MM.1S (cell line): ENCODE results near the gene SIRT2.

Experiments
- DNase-seq: peaks from one replicate; pipeline ENCODE4 v3.0.0-alpha.2; 2015
- H2AFZ ChIP-seq: fragments of 300-600 bp; sonication (generic); 2 replicates; pipeline ENCODE4 v1.6.0; 2016; ENCODE audit warnings: antibody characterized with exemption, low read length
- H3F3A ChIP-seq: fragments of 300-600 bp; sonication (generic); 2 replicates; pipeline ENCODE4 v1.6.1; 2016; ENCODE audit warnings: mild to moderate bottlenecking, antibody characterized with exemption, low read length, moderate library complexity, mixed read lengths; ENCODE audit not compliant: insufficient read depth
- H3K27ac ChIP-seq: fragments of 300-600 bp; sonication (generic); 2 replicates; pipeline ENCODE4 v1.5.1; 2016; ENCODE audit warnings: mild to moderate bottlenecking, low read length
- H3K27me3 ChIP-seq: fragments of 300-600 bp; sonication (generic); replicated peaks from 2 replicates; pipeline ENCODE4 v1.6.0; 2016; ENCODE audit warnings: low read length; ENCODE audit not compliant: insufficient read depth
- H3K36me3 ChIP-seq: fragments of 300-600 bp; sonication (generic); replicated peaks from 2 replicates; pipeline ENCODE4 v1.6.1; 2016; ENCODE audit warnings: mild to moderate bottlenecking, low read length, mixed read lengths; ENCODE audit not compliant: insufficient read depth
- H3K4me1 ChIP-seq: fragments of 300-600 bp; sonication (generic); 2 replicates; pipeline ENCODE4 v1.6.1; 2016; ENCODE audit warnings: low read length, mixed read lengths
- H3K4me2 ChIP-seq: fragments of 300-600 bp; sonication (generic); 2 replicates; pipeline ENCODE4 v1.6.0; 2016; ENCODE audit warnings: low read depth, low read length
- H3K4me3 ChIP-seq: fragments of 300-600 bp; sonication (generic); 2 replicates; pipeline ENCODE4 v1.5.1; 2016; ENCODE audit warnings: low read length, mixed read lengths
- H3K79me2 ChIP-seq: fragments of 300-600 bp; sonication (generic); 2 replicates; pipeline ENCODE4 v1.6.1; 2016; ENCODE audit warnings: mixed run types, low read length, mixed read lengths
- H3K9ac ChIP-seq: fragments of 300-600 bp; sonication (generic); 2 replicates; pipeline ENCODE4 v1.6.1; 2016; ENCODE audit warnings: low read length, mixed read lengths
- H3K9me2 ChIP-seq: fragments of 300-600 bp; sonication (generic); replicated peaks from 2 replicates; pipeline ENCODE4 v1.6.1; 2016; ENCODE audit warnings: mild to moderate bottlenecking, low read length, mixed read lengths; ENCODE audit not compliant: insufficient read depth
- H3K9me3 ChIP-seq: fragments of 300-600 bp; sonication (generic); replicated peaks from 2 replicates; pipeline ENCODE4 v1.6.1; 2016; ENCODE audit warnings: mild to moderate bottlenecking, low read length, mixed read lengths; ENCODE audit not compliant: insufficient read depth
- H4K20me1 ChIP-seq: fragments of 300-600 bp; sonication (generic); 2 replicates; pipeline ENCODE4 v1.6.1; 2016; ENCODE audit warnings: mild to moderate bottlenecking, low read length, moderate library complexity, mixed read lengths; ENCODE audit not compliant: insufficient read depth
- EZH2 ChIP-seq: fragments of 300-600 bp; sonication (generic); optimal IDR thresholded peaks from 2 replicates; pipeline ENCODE3; 2017; ENCODE audit warnings: low read depth, mild to moderate bottlenecking, antibody characterized with exemption, low read length, mixed read lengths
- EZH2phosphoT487 ChIP-seq: fragments of 300-600 bp; sonication (generic); IDR thresholded peaks from 2 replicates; pipeline ENCODE4 v1.6.1; 2018; ENCODE audit warnings: antibody characterized with exemption, low read length
- TF ChIP-seq, protein P1 (sequence below): fragments of 300-600 bp; sonication (generic); IDR thresholded peaks from 2 replicates; pipeline ENCODE4 v1.5.1; 2016; ENCODE audit warnings: antibody characterized with exemption, low read length, mixed read lengths

The SIRT2 gene

DNA sequence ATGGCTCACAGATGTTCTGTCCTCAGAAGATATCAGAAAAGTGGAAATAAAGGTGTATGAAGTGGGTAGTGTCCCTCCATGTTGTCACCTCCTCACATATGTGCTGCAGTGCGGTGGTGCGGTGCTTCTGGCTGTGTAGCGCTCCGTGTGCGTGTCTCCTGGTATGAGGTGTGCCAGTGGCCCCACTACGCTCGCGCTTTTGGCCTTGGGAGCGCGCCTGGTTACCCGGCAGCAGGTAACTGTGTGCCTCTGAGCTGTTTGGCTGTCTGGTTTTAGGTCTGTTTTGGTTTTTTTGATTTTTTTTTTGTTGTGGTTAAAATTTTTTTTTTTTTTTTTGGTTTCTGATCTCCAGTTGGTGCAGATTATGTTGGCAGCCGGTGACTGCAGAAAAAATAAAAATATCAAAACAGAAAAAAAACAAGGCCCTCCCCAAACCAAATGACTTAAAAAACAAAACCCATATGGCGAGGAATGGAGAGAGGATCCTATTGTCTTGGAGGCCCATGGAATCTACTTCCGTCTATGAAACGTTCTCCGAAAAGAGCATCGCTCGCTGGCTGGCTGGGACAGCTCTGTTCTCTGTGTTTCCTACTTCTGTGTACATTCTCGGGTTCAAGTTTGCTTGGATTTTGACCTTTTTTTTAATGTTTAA, 57.5 kb downstream of the SIRT2 start:
- Histone ChIP-seq H3K9ac (no peak overlapping the region), H2AFZ (no peak overlapping the region), H3K36me3 (peaks cover 60% of the 10 kb centered on the region), H3K27ac (no peak overlapping the region), H3K4me2 (no peak overlapping the region), H3K4me1 (no peaks in the 10 kb centered on the region), H3K27me3 (no peaks in the 10 kb centered on the region), H3F3A (peaks cover 39% of the 10 kb centered on the region), H3K9me2 (no peaks in the 10 kb centered on the region), H3K4me3 (no peak overlapping the region), H3K79me2 (peaks cover 61% of the 10 kb centered on the region), H3K9me3 (no peaks in the 10 kb centered on the region), H4K20me1 (peaks cover 13% of the 10 kb centered on the region)
- TF ChIP-seq, protein P1, sequence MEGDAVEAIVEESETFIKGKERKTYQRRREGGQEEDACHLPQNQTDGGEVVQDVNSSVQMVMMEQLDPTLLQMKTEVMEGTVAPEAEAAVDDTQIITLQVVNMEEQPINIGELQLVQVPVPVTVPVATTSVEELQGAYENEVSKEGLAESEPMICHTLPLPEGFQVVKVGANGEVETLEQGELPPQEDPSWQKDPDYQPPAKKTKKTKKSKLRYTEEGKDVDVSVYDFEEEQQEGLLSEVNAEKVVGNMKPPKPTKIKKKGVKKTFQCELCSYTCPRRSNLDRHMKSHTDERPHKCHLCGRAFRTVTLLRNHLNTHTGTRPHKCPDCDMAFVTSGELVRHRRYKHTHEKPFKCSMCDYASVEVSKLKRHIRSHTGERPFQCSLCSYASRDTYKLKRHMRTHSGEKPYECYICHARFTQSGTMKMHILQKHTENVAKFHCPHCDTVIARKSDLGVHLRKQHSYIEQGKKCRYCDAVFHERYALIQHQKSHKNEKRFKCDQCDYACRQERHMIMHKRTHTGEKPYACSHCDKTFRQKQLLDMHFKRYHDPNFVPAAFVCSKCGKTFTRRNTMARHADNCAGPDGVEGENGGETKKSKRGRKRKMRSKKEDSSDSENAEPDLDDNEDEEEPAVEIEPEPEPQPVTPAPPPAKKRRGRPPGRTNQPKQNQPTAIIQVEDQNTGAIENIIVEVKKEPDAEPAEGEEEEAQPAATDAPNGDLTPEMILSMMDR, result no peak
- no peak for TF ChIP-seq EZH2
- TF ChIP-seq EZH2phosphoT487, result no peak
- no peak for DNase-seq

DNA sequence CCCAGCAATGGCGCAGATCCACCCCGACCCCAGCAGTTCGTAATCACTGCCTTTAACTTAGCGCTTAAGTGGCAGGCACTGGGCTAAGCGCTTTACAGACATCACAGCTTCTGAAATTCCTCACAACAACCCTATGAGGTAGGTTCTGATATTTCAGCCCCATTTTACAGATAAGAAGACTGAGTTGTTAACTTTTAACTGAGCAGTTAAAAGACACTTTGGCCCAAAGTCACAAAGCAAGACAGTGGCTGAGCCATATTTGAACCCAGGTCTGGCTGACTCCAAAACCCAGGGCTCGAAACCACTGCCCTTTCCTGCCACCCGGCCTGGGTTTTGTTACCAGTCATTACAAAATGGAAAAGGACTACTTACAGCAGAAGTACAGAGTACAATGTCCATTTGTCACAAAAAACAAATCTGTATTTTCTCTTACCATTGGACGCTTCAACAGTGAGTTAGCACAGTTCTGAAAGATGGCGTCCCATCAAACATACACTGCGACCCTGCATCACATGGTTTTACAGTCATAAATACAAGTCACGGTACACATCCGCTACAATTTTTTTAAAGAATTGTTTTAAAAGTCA, 58.1 kb downstream of the SIRT2 start:
- no peaks in the 10 kb centered on the region for H3K4me1 ChIP-seq
- H3K27me3 ChIP-seq, result no peaks in the 10 kb centered on the region
- no peak for DNase-seq
- H3K4me3 ChIP-seq, result no peak overlapping the region
- TF ChIP-seq, protein P1, result no peak
- TF ChIP-seq EZH2 (no peak), EZH2phosphoT487 (no peak)
- no peak overlapping the region for H3K4me2 ChIP-seq
- H3F3A ChIP-seq, result peaks cover 42% of the 10 kb centered on the region
- no peak overlapping the region for H3K27ac ChIP-seq
- no peak overlapping the region for H3K9ac ChIP-seq
- peaks cover 57% of the 10 kb centered on the region for H3K36me3 ChIP-seq
- H3K9me2 ChIP-seq, result no peaks in the 10 kb centered on the region
- peaks cover 13% of the 10 kb centered on the region; the same call in 1 of the 2 replicates for H4K20me1 ChIP-seq
- peaks cover 54% of the 10 kb centered on the region for H3K79me2 ChIP-seq
- H2AFZ ChIP-seq, result no peak overlapping the region
- H3K9me3 ChIP-seq, result no peaks in the 10 kb centered on the region

DNA sequence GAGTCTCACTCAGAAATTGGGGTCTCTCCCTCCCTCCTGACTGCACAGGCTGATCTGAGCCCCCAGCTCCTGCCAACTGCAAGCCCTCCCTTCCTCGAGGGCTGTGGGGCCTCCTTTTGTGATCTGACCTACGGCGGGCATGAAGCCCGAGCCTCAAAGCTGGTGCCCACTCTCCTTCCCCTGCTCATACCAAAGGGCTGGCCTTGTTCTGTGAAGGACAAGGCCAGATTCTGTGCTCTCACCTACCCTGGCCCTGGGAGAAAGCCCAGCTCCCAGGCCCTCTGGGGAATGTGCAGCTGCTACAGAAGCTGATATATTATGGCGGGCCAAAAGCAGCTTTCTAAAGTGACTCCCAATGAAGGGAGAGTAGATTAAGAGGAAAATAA, 58.8 kb downstream of the SIRT2 start:
- Histone ChIP-seq H3F3A (peaks cover 38% of the 10 kb centered on the region), H3K9me2 (no peaks in the 10 kb centered on the region), H3K9ac (no peak overlapping the region), H3K4me1 (no peaks in the 10 kb centered on the region), H3K4me2 (no peak overlapping the region), H3K27me3 (no peaks in the 10 kb centered on the region), H3K9me3 (no peaks in the 10 kb centered on the region), H3K79me2 (peaks cover 47% of the 10 kb centered on the region), H4K20me1 (peaks cover 10% of the 10 kb centered on the region; the same call in 1 of the 2 replicates), H2AFZ (no peak overlapping the region), H3K4me3 (no peak overlapping the region), H3K36me3 (peaks cover 52% of the 10 kb centered on the region), H3K27ac (no peak overlapping the region)
- DNase-seq, result no peak
- TF ChIP-seq EZH2 (no peak), EZH2phosphoT487 (no peak)
- TF ChIP-seq, protein P1, result no peak
